ENCODE measurements around the gene JAGN1. TPM values are rescaled to one million over a fixed set of nuclear protein-coding genes. Genes with fewer than 3 reads are reported as not detected.

The JAGN1 gene
- total RNA-seq, 2 experiments from 2014 or later: 25.0 to 27.8 TPM

DNA sequence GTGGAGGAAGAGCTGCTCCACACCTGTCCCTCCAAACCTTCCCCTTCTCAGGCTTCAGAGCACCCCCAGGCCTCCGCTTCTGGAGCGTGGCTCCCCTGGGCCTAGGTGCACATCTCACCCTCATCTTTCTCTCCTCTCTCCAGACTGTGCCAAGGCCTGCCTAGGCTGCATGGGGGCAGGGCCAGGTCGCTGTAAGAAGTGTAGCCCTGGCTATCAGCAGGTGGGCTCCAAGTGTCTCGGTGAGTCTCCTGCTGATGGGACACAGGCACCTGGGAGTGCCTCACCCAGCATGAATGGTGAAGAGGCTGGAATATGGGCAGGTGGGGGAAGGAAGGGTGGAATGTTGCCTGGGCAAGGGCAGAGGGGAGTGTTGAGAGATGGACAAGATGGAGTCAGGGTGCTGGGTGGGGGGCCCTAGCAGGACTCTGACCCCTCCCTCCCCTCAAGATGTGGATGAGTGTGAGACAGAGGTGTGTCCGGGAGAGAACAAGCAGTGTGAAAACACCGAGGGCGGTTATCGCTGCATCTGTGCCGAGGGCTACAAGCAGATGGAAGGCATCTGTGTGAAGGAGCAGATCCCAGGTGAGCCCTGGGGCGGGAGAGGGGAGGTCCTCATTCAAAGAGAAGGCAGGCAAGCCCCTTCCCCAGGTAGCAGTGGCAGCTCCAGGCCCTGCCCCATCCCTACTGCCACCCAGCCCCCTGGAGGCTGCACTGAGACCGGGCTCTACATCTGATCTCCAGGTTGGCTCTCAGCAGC lies 52.7 kb downstream of the JAGN1 start:
- Mint-ChIP-seq H3K9me3 (no peaks in the 10 kb centered on the region), H3K4me1 (ENCODE audit: low read depth) (peaks cover 3% of the 10 kb centered on the region), H3K27me3 (no peaks in the 10 kb centered on the region), H3K36me3 (peaks cover 4% of the 10 kb centered on the region), H3K27ac (no peak overlapping the region), H3K4me3 (no peak overlapping the region)
- POLR2A ChIA-PET: interaction anchor here (2.1 kb wide), 1 partner anchor 10 kb away, joined by 7 read pairs; the partner anchor contains the start of gene CRELD1
- CTCF ChIA-PET: interaction anchor here (3.8 kb wide), 1 partner anchor 9 kb away, joined by 20 read pairs; the partner anchor contains the start of gene CRELD1
- no peak for DNase-seq
- intact Hi-C loops (cut with micrococcal nuclease): no loop called here

Other genes with a start within 250 kb of the JAGN1 start
- gene MTMR14, start 241.1 kb upstream of the JAGN1 start, total RNA-seq: 10 to 100 TPM; 39.0 to 40.5 TPM
- not detected for gene CPNE9, start 186.8 kb upstream of the JAGN1 start, total RNA-seq
- gene BRPF1, start 158.9 kb upstream of the JAGN1 start, total RNA-seq: 10 to 100 TPM; 25.0 to 27.3 TPM
- gene OGG1, start 140.7 kb upstream of the JAGN1 start, total RNA-seq: 10 to 100 TPM; 35.7 to 36.5 TPM
- gene CAMK1, start 120.7 kb upstream of the JAGN1 start, total RNA-seq: 10 to 100 TPM; 48.2 to 51.9 TPM
- 10 to 100 TPM; 86.9 to 92.1 TPM for gene TADA3, start 98.1 kb upstream of the JAGN1 start, total RNA-seq
- 100 to 1,000 TPM; 237 to 240 TPM for gene ARPC4, start 97.5 kb upstream of the JAGN1 start, total RNA-seq
- gene TTLL3, start 80.3 kb upstream of the JAGN1 start, total RNA-seq: 10 to 100 TPM; 49.6 to 49.7 TPM
- gene RPUSD3, start 46.6 kb upstream of the JAGN1 start, total RNA-seq: 10 to 100 TPM; 79.0 to 80.8 TPM
- gene CIDEC, start 10.4 kb upstream of the JAGN1 start, total RNA-seq: not detected
- 1 to 10 TPM; 1.8 to 1.9 TPM for gene IL17RE, start 12.2 kb downstream of the JAGN1 start, total RNA-seq
- under 1 TPM; 0.40 to 0.46 TPM for gene IL17RC, start 26.5 kb downstream of the JAGN1 start, total RNA-seq
- 10 to 100 TPM; 14.1 to 16.1 TPM for gene CRELD1, start 43.2 kb downstream of the JAGN1 start, total RNA-seq
- gene PRRT3, start 61.8 kb downstream of the JAGN1 start, total RNA-seq: 1 to 10 TPM; 7.8 to 8.2 TPM
- gene EMC3, start 96.2 kb downstream of the JAGN1 start, total RNA-seq: 10 to 100 TPM; 35.8 to 39.8 TPM
- gene FANCD2, start 135.8 kb downstream of the JAGN1 start, total RNA-seq: 10 to 100 TPM; 83.9 to 89.4 TPM
- not detected for gene FANCD2OS, start 217.6 kb downstream of the JAGN1 start, total RNA-seq
- 10 to 100 TPM; 70.3 to 76.1 TPM for gene BRK1, start 225.1 kb downstream of the JAGN1 start, total RNA-seq